Measurements from ENCODE around the gene TNFAIP1.

- TF ChIP-seq, protein P1, sequence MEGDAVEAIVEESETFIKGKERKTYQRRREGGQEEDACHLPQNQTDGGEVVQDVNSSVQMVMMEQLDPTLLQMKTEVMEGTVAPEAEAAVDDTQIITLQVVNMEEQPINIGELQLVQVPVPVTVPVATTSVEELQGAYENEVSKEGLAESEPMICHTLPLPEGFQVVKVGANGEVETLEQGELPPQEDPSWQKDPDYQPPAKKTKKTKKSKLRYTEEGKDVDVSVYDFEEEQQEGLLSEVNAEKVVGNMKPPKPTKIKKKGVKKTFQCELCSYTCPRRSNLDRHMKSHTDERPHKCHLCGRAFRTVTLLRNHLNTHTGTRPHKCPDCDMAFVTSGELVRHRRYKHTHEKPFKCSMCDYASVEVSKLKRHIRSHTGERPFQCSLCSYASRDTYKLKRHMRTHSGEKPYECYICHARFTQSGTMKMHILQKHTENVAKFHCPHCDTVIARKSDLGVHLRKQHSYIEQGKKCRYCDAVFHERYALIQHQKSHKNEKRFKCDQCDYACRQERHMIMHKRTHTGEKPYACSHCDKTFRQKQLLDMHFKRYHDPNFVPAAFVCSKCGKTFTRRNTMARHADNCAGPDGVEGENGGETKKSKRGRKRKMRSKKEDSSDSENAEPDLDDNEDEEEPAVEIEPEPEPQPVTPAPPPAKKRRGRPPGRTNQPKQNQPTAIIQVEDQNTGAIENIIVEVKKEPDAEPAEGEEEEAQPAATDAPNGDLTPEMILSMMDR (IDR thresholded peaks at IDR 0.05), result no peak
- TF ChIP-seq CREB1 (CRISPR knock-in tag; IDR thresholded peaks at IDR 0.05) (no peak), STAT6 (CRISPR knock-in tag; conservative IDR thresholded peaks at IDR 0.05; ENCODE audit: low read depth) (no peak)
- TF ChIP-seq, protein P2, sequence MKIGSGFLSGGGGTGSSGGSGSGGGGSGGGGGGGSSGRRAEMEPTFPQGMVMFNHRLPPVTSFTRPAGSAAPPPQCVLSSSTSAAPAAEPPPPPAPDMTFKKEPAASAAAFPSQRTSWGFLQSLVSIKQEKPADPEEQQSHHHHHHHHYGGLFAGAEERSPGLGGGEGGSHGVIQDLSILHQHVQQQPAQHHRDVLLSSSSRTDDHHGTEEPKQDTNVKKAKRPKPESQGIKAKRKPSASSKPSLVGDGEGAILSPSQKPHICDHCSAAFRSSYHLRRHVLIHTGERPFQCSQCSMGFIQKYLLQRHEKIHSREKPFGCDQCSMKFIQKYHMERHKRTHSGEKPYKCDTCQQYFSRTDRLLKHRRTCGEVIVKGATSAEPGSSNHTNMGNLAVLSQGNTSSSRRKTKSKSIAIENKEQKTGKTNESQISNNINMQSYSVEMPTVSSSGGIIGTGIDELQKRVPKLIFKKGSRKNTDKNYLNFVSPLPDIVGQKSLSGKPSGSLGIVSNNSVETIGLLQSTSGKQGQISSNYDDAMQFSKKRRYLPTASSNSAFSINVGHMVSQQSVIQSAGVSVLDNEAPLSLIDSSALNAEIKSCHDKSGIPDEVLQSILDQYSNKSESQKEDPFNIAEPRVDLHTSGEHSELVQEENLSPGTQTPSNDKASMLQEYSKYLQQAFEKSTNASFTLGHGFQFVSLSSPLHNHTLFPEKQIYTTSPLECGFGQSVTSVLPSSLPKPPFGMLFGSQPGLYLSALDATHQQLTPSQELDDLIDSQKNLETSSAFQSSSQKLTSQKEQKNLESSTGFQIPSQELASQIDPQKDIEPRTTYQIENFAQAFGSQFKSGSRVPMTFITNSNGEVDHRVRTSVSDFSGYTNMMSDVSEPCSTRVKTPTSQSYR (CRISPR knock-in tag; IDR thresholded peaks at IDR 0.05), result no peak
Observed at GRCh38 chr17:28315846-28316705, 19.5 kb upstream of the TNFAIP1 start.

Data from WTC11 (cell line).